Measurements from ENCODE around the gene DHX35. TPM values are rescaled to one million over a fixed set of nuclear protein-coding genes. Genes with fewer than 3 reads are reported as not detected.

Gene DHX35
- polyA plus RNA-seq, 6 donors from 2014 or later = 2.2 to 7.4 (median 4.7) TPM

GRCh38 chr20:39047417-39047985, 85.4 kb downstream of the DHX35 start:
- Mint-ChIP-seq H3K4me3 (no peak overlapping the region), H3K27ac (no peak overlapping the region), H3K4me1 (peaks cover 0 to 6% (median 4%) of the 10 kb centered on the region in 3 donors), H3K27me3 (peaks cover 0 to 6% (median 0%) of the 10 kb centered on the region in 3 donors), H3K36me3 (peaks cover 3 to 4% of the 10 kb centered on the region in 2 donors), H3K9me3 (no peaks in the 10 kb centered on the region)
- DNase-seq (no peak), ATAC-seq (ENCODE audit: low read depth in 2 of 2) (no peak)

GRCh38 chr20:39048000-39048696, 86.0 kb downstream of the DHX35 start:
- Mint-ChIP-seq H3K27ac (peak overlapping the region in 2 of 6 donors; percentile 33 to 74), H3K27me3 (peaks cover 4 to 13% (median 6%) of the 10 kb centered on the region in 3 donors), H3K36me3 (peaks cover 0 to 4% of the 10 kb centered on the region in 2 donors), H3K4me1 (peaks cover 0 to 6% (median 4%) of the 10 kb centered on the region in 3 donors), H3K4me3 (peak overlapping the region in 5 of 8 donors; percentile 31 to 77 (median 71)), H3K9me3 (no peaks in the 10 kb centered on the region)
- peak; percentile 58 for DNase-seq
- peak; percentile 58 to 59 for ATAC-seq (ENCODE audit: low read depth in 2 of 2)

GRCh38 chr20:39049148-39049547, 87.0 kb downstream of the DHX35 start:
- ATAC-seq (ENCODE audit: low read depth in 2 of 2) = no peak
- peaks cover 7 to 20% (median 9%) of the 10 kb centered on the region in 3 donors for H3K27me3 Mint-ChIP-seq
- H3K4me1 Mint-ChIP-seq = peaks cover 0 to 6% (median 4%) of the 10 kb centered on the region in 3 donors
- H3K4me3 Mint-ChIP-seq = peak overlapping the region; percentile 83 to 95 (median 94)
- no peak for DNase-seq
- H3K27ac Mint-ChIP-seq = peak overlapping the region in 2 of 6 donors; percentile 49 to 86
- no peaks in the 10 kb centered on the region for H3K36me3 Mint-ChIP-seq
- no peaks in the 10 kb centered on the region for H3K9me3 Mint-ChIP-seq

GRCh38 chr20:39049684-39050554, 87.8 kb downstream of the DHX35 start:
- no peaks in the 10 kb centered on the region for H3K9me3 Mint-ChIP-seq
- peaks cover 7 to 27% (median 16%) of the 10 kb centered on the region in 3 donors for H3K27me3 Mint-ChIP-seq
- H3K4me3 Mint-ChIP-seq = peak overlapping the region; percentile 83 to 95 (median 94)
- H3K27ac Mint-ChIP-seq = peak overlapping the region; percentile 49 to 86 (median 66)
- DNase-seq = peak; percentile 71
- no peaks in the 10 kb centered on the region for H3K36me3 Mint-ChIP-seq
- peak; percentile 83 to 87 for ATAC-seq (ENCODE audit: low read depth in 2 of 2)
- peaks cover 0 to 6% (median 4%) of the 10 kb centered on the region in 3 donors for H3K4me1 Mint-ChIP-seq

- ATAC-seq (ENCODE audit: low read depth in 2 of 2) (no peak), DNase-seq (no peak)
- peaks cover 0 to 6% (median 4%) of the 10 kb centered on the region in 3 donors for H3K4me1 Mint-ChIP-seq
- H3K27ac Mint-ChIP-seq = peak overlapping the region in 2 of 6 donors; percentile 28 to 60
- no peaks in the 10 kb centered on the region for H3K36me3 Mint-ChIP-seq
- H3K4me3 Mint-ChIP-seq = peak overlapping the region; percentile 30 to 95 (median 92)
- H3K27me3 Mint-ChIP-seq = peaks cover 11 to 31% (median 19%) of the 10 kb centered on the region in 3 donors
- H3K9me3 Mint-ChIP-seq = no peaks in the 10 kb centered on the region
Observed at GRCh38 chr20:39050555-39050902, 88.4 kb downstream of the DHX35 start.

GRCh38 chr20:39052676-39053075, 90.5 kb downstream of the DHX35 start:
- H3K27ac Mint-ChIP-seq = no peak overlapping the region
- no peak for DNase-seq
- H3K9me3 Mint-ChIP-seq = no peaks in the 10 kb centered on the region
- peaks cover 23 to 41% (median 40%) of the 10 kb centered on the region in 3 donors for H3K27me3 Mint-ChIP-seq
- ATAC-seq (ENCODE audit: low read depth in 2 of 2) = no peak
- H3K4me1 Mint-ChIP-seq = peaks cover 0 to 6% (median 4%) of the 10 kb centered on the region in 3 donors
- peak overlapping the region in 1 of 8 donors; percentile 11 for H3K4me3 Mint-ChIP-seq
- no peaks in the 10 kb centered on the region for H3K36me3 Mint-ChIP-seq

GRCh38 chr20:39057143-39057542, 95.0 kb downstream of the DHX35 start:
- H3K4me1 Mint-ChIP-seq = no peaks in the 10 kb centered on the region
- H3K4me3 Mint-ChIP-seq = no peak overlapping the region
- no peak overlapping the region for H3K27ac Mint-ChIP-seq
- H3K9me3 Mint-ChIP-seq = no peaks in the 10 kb centered on the region
- no peaks in the 10 kb centered on the region for H3K36me3 Mint-ChIP-seq
- H3K27me3 Mint-ChIP-seq = peaks cover 36 to 64% (median 42%) of the 10 kb centered on the region in 3 donors
- DNase-seq (no peak), ATAC-seq (ENCODE audit: low read depth in 2 of 2) (no peak)

- Mint-ChIP-seq H3K27me3 (peaks cover 34 to 60% (median 36%) of the 10 kb centered on the region in 3 donors), H3K36me3 (no peaks in the 10 kb centered on the region), H3K4me3 (no peak overlapping the region), H3K4me1 (no peaks in the 10 kb centered on the region), H3K9me3 (no peaks in the 10 kb centered on the region), H3K27ac (no peak overlapping the region)
- ATAC-seq (ENCODE audit: low read depth in 2 of 2) (no peak), DNase-seq (no peak)
Observed at GRCh38 chr20:39057911-39058310, 95.8 kb downstream of the DHX35 start.

GRCh38 chr20:39059036-39059435, 96.9 kb downstream of the DHX35 start:
- H3K9me3 Mint-ChIP-seq = no peaks in the 10 kb centered on the region

GRCh38 chr20:39066471-39067242, 104.5 kb downstream of the DHX35 start:
- ATAC-seq (ENCODE audit: low read depth in 2 of 2) = no peak
- peaks cover 9 to 12% of the 10 kb centered on the region in 2 donors for H3K36me3 Mint-ChIP-seq
- DNase-seq = no peak
- H3K4me1 Mint-ChIP-seq = no peaks in the 10 kb centered on the region
- peaks cover 24 to 52% (median 44%) of the 10 kb centered on the region in 3 donors for H3K27me3 Mint-ChIP-seq
- H3K27ac Mint-ChIP-seq = no peak overlapping the region
- H3K9me3 Mint-ChIP-seq = peaks cover 3 to 14% (median 5%) of the 10 kb centered on the region in 7 donors
- H3K4me3 Mint-ChIP-seq = no peak overlapping the region

More at GRCh38 chr20:39059036-39059435, 96.9 kb downstream of the DHX35 start:
- Mint-ChIP-seq H3K27ac (no peak overlapping the region), H3K27me3 (peaks cover 29 to 55% (median 33%) of the 10 kb centered on the region in 3 donors), H3K36me3 (no peaks in the 10 kb centered on the region), H3K4me1 (no peaks in the 10 kb centered on the region), H3K4me3 (no peak overlapping the region)
- no peak for DNase-seq
- no peak for ATAC-seq (ENCODE audit: low read depth in 2 of 2)

GRCh38 chr20:39067526-39068216, 105.5 kb downstream of the DHX35 start:
- Mint-ChIP-seq H3K36me3 (peaks cover 9 to 12% of the 10 kb centered on the region in 2 donors), H3K4me3 (no peak overlapping the region), H3K27ac (no peak overlapping the region), H3K4me1 (no peaks in the 10 kb centered on the region), H3K9me3 (peaks cover 3 to 14% (median 5%) of the 10 kb centered on the region in 7 donors), H3K27me3 (peaks cover 22 to 57% (median 54%) of the 10 kb centered on the region in 3 donors)
- ATAC-seq (ENCODE audit: low read depth in 2 of 2) (no peak), DNase-seq (no peak)

GRCh38 chr20:39069976-39070375, 107.8 kb downstream of the DHX35 start:
- Mint-ChIP-seq H3K36me3 (peaks cover 9 to 12% of the 10 kb centered on the region in 2 donors), H3K27ac (no peak overlapping the region), H3K4me1 (no peaks in the 10 kb centered on the region), H3K4me3 (no peak overlapping the region), H3K27me3 (peaks cover 36 to 80% (median 71%) of the 10 kb centered on the region in 3 donors), H3K9me3 (peaks cover 3 to 14% (median 5%) of the 10 kb centered on the region in 7 donors)
- ATAC-seq (ENCODE audit: low read depth in 2 of 2) = no peak
- no peak for DNase-seq
